ENCODE data around the gene DLGAP1. TPM values are rescaled to one million over a fixed set of nuclear protein-coding genes. Genes with fewer than 3 reads are reported as not detected.

The DLGAP1 gene
- total and polyA plus RNA-seq, 2 of the 13 experiments (the other 11 are each of a cell fraction or from before 2014, with no cell fraction given) = 0.01 TPM; not detected in 1

DNA sequence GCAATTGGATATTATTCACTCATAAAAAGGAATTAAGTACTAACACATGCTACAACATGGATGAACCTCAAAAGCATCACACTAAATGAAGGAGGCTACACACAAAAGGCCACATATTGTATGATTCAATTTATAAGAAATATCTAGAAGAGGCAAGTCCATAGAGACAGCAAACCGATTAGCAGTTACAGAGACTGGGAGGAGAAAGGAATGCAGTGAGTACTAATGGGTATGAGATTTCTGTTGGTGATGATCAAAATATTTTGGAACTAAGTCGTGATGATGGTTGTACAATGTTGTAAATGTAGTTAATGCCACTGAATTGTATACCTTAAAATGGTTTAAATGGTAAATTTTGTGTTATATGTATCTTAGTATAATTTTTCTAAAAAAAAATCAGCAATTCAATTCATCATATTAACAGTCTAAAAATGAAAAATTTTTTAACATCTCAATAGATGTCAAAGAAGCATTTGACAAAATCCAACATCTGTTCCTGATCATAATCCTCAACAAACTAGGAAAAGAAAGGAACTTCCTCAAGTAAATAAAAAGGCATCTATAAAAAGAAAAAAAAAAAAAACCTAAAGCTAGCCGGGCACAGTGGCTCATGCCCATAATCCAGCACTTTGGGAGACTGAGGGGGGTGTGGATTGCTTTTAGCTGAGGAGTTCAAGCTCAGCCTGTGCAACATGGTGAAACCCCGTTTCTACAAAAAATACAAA is 907.1 kb downstream of the DLGAP1 start (continued):
- TF ChIP-seq BRF2 (CRISPR knock-in tag; IDR thresholded peaks at IDR 0.05) (no peak), KAT8 (CRISPR knock-in tag; IDR thresholded peaks at IDR 0.05) (no peak), MAFG (CRISPR knock-in tag; IDR thresholded peaks at IDR 0.05) (no peak), HIVEP1 (CRISPR knock-in tag; IDR thresholded peaks at IDR 0.05) (no peak), RBM39 (IDR thresholded peaks at IDR 0.05; ENCODE audit: low read depth, low read length, poor library complexity, severe bottlenecking) (no peak)

DNA sequence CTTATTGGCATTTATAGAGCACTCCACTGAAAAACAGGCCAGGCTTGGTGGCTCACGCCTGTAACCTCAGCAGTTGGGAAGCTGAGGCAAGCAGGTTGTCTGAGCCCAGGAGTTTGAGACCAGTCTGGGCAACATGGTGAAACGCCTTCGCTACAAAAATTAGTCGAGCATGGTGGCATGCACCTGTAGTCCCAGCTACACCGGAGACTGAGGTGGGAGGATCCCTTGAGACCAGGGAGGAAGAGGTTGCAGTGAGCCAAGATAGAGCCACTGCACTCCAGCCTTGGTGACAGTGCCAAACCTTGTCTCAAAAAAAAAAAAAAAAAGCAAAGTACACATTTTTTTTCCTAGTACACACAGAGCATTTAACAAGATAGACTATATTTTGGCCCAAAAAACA is 909.0 kb downstream of the DLGAP1 start:
- no peaks in the 10 kb centered on the region for H4K20me1 ChIP-seq (ENCODE audit: insufficient read depth, low read length)
- intact Hi-C loops (cut with micrococcal nuclease; ENCODE audit: unreplicated experiment) (no loop called here), in situ Hi-C loops (cut with HindIII; ENCODE audit: extremely low pct_ligation_motif_present, low pct_unique_long_range_greater_than_20kb) (no loop called here)
- no peak overlapping the region for H3K4me2 ChIP-seq (ENCODE audit: low read depth, low read length)
- no peaks in the 10 kb centered on the region for H3K9me3 ChIP-seq (ENCODE audit: low read length)
- FAIRE-seq (no peak), DNase-seq (ENCODE audit: low spot score) (no peak), ATAC-seq (no peak)
- no peak overlapping the region for H3K9ac ChIP-seq (ENCODE audit: insufficient read depth, low read depth, low read length)
- no peaks in the 10 kb centered on the region for H3K79me2 ChIP-seq (ENCODE audit: insufficient read depth, low read length)
- 58% methylated on average over 3 of the region's 5 CpGs for WGBS (ENCODE audit: low lambda C conversion rate)
- no peak overlapping the region for H3K4me3 ChIP-seq (replicated peaks in 1 of 3; ENCODE audit: insufficient read depth in 1 of 3, low read depth in 2 of 3, low read length in 3 of 3)
- H3K4me1 ChIP-seq (ENCODE audit: insufficient read depth, low read length) = no peaks in the 10 kb centered on the region
- CTCF ChIA-PET (ENCODE audit: low intra/inter-chr PET ratio, low total read pairs) = no interaction called here
- BruUV-seq (replicated peaks) = no TSS peak
- H3K27me3 ChIP-seq (ENCODE audit: control insufficient read depth in 1 of 2, insufficient read depth in 2 of 2, low read length in 2 of 2) = no peaks in the 10 kb centered on the region; a peak in 1 of 5 replicates
- H3K36me3 ChIP-seq (replicated peaks in 1 of 2; ENCODE audit: control insufficient read depth in 1 of 2, insufficient read depth in 2 of 2, low read length in 2 of 2) = no peaks in the 10 kb centered on the region
- H3K27ac ChIP-seq (ENCODE audit: extremely low read length, insufficient read depth, low read length) = no peak overlapping the region
- H2AFZ ChIP-seq (ENCODE audit: low read length) = no peak overlapping the region
- POLR2A ChIA-PET = interaction anchor here (0.7 kb wide), 1 partner anchor 263 kb away, joined by 3 read pairs; no protein-coding TSS in a partner anchor
- no peak for TF ChIP-seq ARID4A (CRISPR knock-in tag; IDR thresholded peaks at IDR 0.05; ENCODE audit: borderline replicate concordance)
- no peak for TF ChIP-seq IRF2 (CRISPR knock-in tag; IDR thresholded peaks at IDR 0.05)
- TF ChIP-seq ZNF510 (CRISPR knock-in tag; IDR thresholded peaks at IDR 0.05; ENCODE audit: low read depth) = no peak
- TF ChIP-seq ZBTB20 (CRISPR knock-in tag; IDR thresholded peaks at IDR 0.05; ENCODE audit: borderline replicate concordance, low read depth) = no peak

Data from HepG2 (cell line).